Measurements from ENCODE around the gene SLC35A5.
"Not testable (repeated sequence)": the region's sequence is repeated elsewhere in the genome, so short reads cannot be mapped to it uniquely, and the experiment has no call there.

SLC35A5 gene

GRCh38 chr3:112561734-112562529, at the start of gene SLC35A5, which contains the start of gene ATG3:
Gene SLC35A5 (plus strand): TSS chr3:112562045. CDS start chr3:112563404, 1,359 bp downstream.
Gene ATG3 (minus strand): TSS chr3:112561962. CDS start chr3:112561528, 434 bp downstream.
- FAIRE-seq (peak; percentile 98), DNase-seq (ENCODE audit: extremely low spot score, insufficient read length, low read depth) (peak; percentile 86)

GRCh38 chr3:112512320-112512719, 49.5 kb upstream of the SLC35A5 start:
- FAIRE-seq (no peak), DNase-seq (ENCODE audit: extremely low spot score, insufficient read length, low read depth) (no peak)

GRCh38 chr3:112514527-112515128, 47.2 kb upstream of the SLC35A5 start:
- peak; percentile 98 for FAIRE-seq
- DNase-seq (ENCODE audit: extremely low spot score, insufficient read length, low read depth) = peak; percentile 37

- not testable (repeated sequence) for DNase-seq (ENCODE audit: extremely low spot score, insufficient read length, low read depth); FAIRE-seq
These were observed 42.9 kb upstream of the SLC35A5 start for GRCh38 chr3:112518970-112519369.

- FAIRE-seq (peak; percentile 93), DNase-seq (ENCODE audit: extremely low spot score, insufficient read length, low read depth) (peak; percentile 36)
These were observed 42.3 kb upstream of the SLC35A5 start for GRCh38 chr3:112519424-112520001.

- FAIRE-seq; DNase-seq (ENCODE audit: extremely low spot score, insufficient read length, low read depth): not testable (repeated sequence)
These were observed 37.7 kb upstream of the SLC35A5 start for GRCh38 chr3:112524127-112524526.

GRCh38 chr3:112530573-112530972, 31.3 kb upstream of the SLC35A5 start:
- DNase-seq (ENCODE audit: extremely low spot score, insufficient read length, low read depth) (no peak), FAIRE-seq (no peak)

- DNase-seq (ENCODE audit: extremely low spot score, insufficient read length, low read depth) (no peak), FAIRE-seq (peak; percentile 82)
These were observed 30.5 kb upstream of the SLC35A5 start for GRCh38 chr3:112531358-112531781.

- DNase-seq (ENCODE audit: extremely low spot score, insufficient read length, low read depth) (peak; percentile 15), FAIRE-seq (peak; percentile 91)
These were observed 21.8 kb upstream of the SLC35A5 start for GRCh38 chr3:112539825-112540650.

GRCh38 chr3:112546216-112546759, 15.6 kb upstream of the SLC35A5 start:
- no peak for DNase-seq (ENCODE audit: extremely low spot score, insufficient read length, low read depth)
- no peak for FAIRE-seq

GRCh38 chr3:112550859-112551258, 11.0 kb upstream of the SLC35A5 start:
- DNase-seq (ENCODE audit: extremely low spot score, insufficient read length, low read depth) (no peak), FAIRE-seq (peak; percentile 33)

GRCh38 chr3:112555535-112556170, 6.2 kb upstream of the SLC35A5 start:
- no peak for DNase-seq (ENCODE audit: extremely low spot score, insufficient read length, low read depth)
- FAIRE-seq = peak; percentile 39

- DNase-seq (ENCODE audit: extremely low spot score, insufficient read length, low read depth) = no peak
- peak; percentile 24 for FAIRE-seq
These were observed 3.9 kb upstream of the SLC35A5 start for GRCh38 chr3:112557976-112558375.

GRCh38 chr3:112560307-112560706, 1.5 kb upstream of the SLC35A5 start:
- FAIRE-seq = no peak
- DNase-seq (ENCODE audit: extremely low spot score, insufficient read length, low read depth) = no peak

GRCh38 chr3:112560721-112561483, 943 bp upstream of the SLC35A5 start:
- DNase-seq (ENCODE audit: extremely low spot score, insufficient read length, low read depth) = peak; percentile 11
- peak; percentile 72 for FAIRE-seq

- FAIRE-seq (peak; percentile 21), DNase-seq (ENCODE audit: extremely low spot score, insufficient read length, low read depth) (peak; percentile 40)
These were observed 436 bp upstream of the SLC35A5 start for GRCh38 chr3:112561484-112561733.

- not testable (repeated sequence) for FAIRE-seq; DNase-seq (ENCODE audit: extremely low spot score, insufficient read length, low read depth)
These were observed 2.5 kb downstream of the SLC35A5 start for GRCh38 chr3:112564247-112564939.

GRCh38 chr3:112564940-112565305, 3.1 kb downstream of the SLC35A5 start:
- DNase-seq (ENCODE audit: extremely low spot score, insufficient read length, low read depth) = no peak
- FAIRE-seq = no peak

Measured in GM18507 (cell line).